ENCODE data around the gene NPIPB8. TPM values are rescaled to one million over a fixed set of nuclear protein-coding genes. Genes with fewer than 3 reads are reported as not detected.
"Not testable (repeated sequence)": the region's sequence is repeated elsewhere in the genome, so short reads cannot be mapped to it uniquely, and the experiment has no call there.

Gene NPIPB8
- total RNA-seq, 3 donors from 2014 or later = not detected

GRCh38 chr16:28592511-28592910 is 45.4 kb upstream of the NPIPB8 start:
- Histone ChIP-seq H3K9me3 (no peaks in the 10 kb centered on the region), H3K4me1 (no peaks in the 10 kb centered on the region), H3K4me3 (no peak overlapping the region), H3K27me3 (no peaks in the 10 kb centered on the region), H3K36me3 (no peaks in the 10 kb centered on the region), H3K27ac (no peak overlapping the region)
- intact Hi-C loops (cut with DNase I; ENCODE audit: low total_unique reads) = no loop called here
- TF ChIP-seq CTCF (IDR thresholded peaks at IDR 0.05) (no peak), POLR2AphosphoS5 (IDR thresholded peaks at IDR 0.05) (no peak), POLR2A (IDR thresholded peaks at IDR 0.05) (no peak)
- no peak for DNase-seq (ENCODE audit: low spot score in 2 of 2)

GRCh38 chr16:28592979-28593553 is 44.8 kb upstream of the NPIPB8 start:
- intact Hi-C loops (cut with DNase I; ENCODE audit: low total_unique reads) = no loop called here
- TF ChIP-seq CTCF (IDR thresholded peaks at IDR 0.05) (no peak), POLR2A (IDR thresholded peaks at IDR 0.05) (no peak), POLR2AphosphoS5 (IDR thresholded peaks at IDR 0.05) (no peak)
- H3K27me3 ChIP-seq = no peaks in the 10 kb centered on the region

GRCh38 chr16:28595451-28595850 is 42.4 kb upstream of the NPIPB8 start:
- H3K4me3 ChIP-seq; intact Hi-C loops (cut with DNase I; ENCODE audit: low total_unique reads); H3K4me1 ChIP-seq; H3K36me3 ChIP-seq; DNase-seq (ENCODE audit: low spot score in 2 of 2); H3K9me3 ChIP-seq; H3K27me3 ChIP-seq; H3K27ac ChIP-seq: not testable (repeated sequence)

More at GRCh38 chr16:28592979-28593553, 44.8 kb upstream of the NPIPB8 start:
- H3K27ac ChIP-seq = no peak overlapping the region
- H3K9me3 ChIP-seq = no peaks in the 10 kb centered on the region
- H3K4me3 ChIP-seq = no peak overlapping the region
- DNase-seq (ENCODE audit: low spot score in 2 of 2) = no peak
- no peaks in the 10 kb centered on the region for H3K4me1 ChIP-seq
- H3K36me3 ChIP-seq = no peaks in the 10 kb centered on the region

- Histone ChIP-seq H3K9me3 (no peaks in the 10 kb centered on the region), H3K4me1 (no peaks in the 10 kb centered on the region), H3K36me3 (no peaks in the 10 kb centered on the region), H3K4me3 (no peak overlapping the region), H3K27me3 (no peaks in the 10 kb centered on the region), H3K27ac (peak overlapping the region in 1 of 2 donors; percentile 0)
- intact Hi-C loops (cut with DNase I; ENCODE audit: low total_unique reads) = no loop called here
- no peak for DNase-seq (ENCODE audit: low spot score in 2 of 2)
- TF ChIP-seq POLR2A (IDR thresholded peaks at IDR 0.05) (no peak), POLR2AphosphoS5 (IDR thresholded peaks at IDR 0.05) (no peak), CTCF (IDR thresholded peaks at IDR 0.05) (no peak)
These were observed 41.7 kb upstream of the NPIPB8 start for GRCh38 chr16:28596115-28596630.

GRCh38 chr16:28596840-28597691 is 40.8 kb upstream of the NPIPB8 start, which contains the start of gene SULT1A2:
TSS of gene SULT1A2 (minus strand) at chr16:28597050. CDS start at chr16:28595930, 1,120 bp downstream.
- DNase-seq (ENCODE audit: low spot score in 2 of 2) = peak; percentile 44 to 76
- TF ChIP-seq CTCF (IDR thresholded peaks at IDR 0.05) (no peak), POLR2AphosphoS5 (IDR thresholded peaks at IDR 0.05) (no peak), POLR2A (IDR thresholded peaks at IDR 0.05) (no peak)
- H3K9me3 ChIP-seq = no peaks in the 10 kb centered on the region
- H3K27me3 ChIP-seq = no peaks in the 10 kb centered on the region
- H3K4me3 ChIP-seq = no peak within 1 kb of the TSS
- H3K36me3 ChIP-seq = no peaks in the 10 kb centered on the region
- intact Hi-C loops (cut with DNase I; ENCODE audit: low total_unique reads) = no loop called here
- H3K4me1 ChIP-seq = no peaks in the 10 kb centered on the region
- H3K27ac ChIP-seq = peak within 1 kb of the TSS in 1 of 2 donors; percentile 0

All from breast epithelium (tissue), 4 donors.